T-helper 1 cell treated with Interleukin-12 subunit alpha and Interleukin-12 subunit beta and Interleukin-4 antibody, amounts not matched to agents 30 ng/mL and 1 ng/mL, for 36 hours (primary cell): ENCODE data around the gene PLCH1. TPM values are rescaled to one million over a fixed set of nuclear protein-coding genes. Genes with fewer than 3 reads are reported as not detected.

Experiments
- intact Hi-C: fragments of 100-400 bp; cut with micrococcal nuclease; formaldehyde crosslinking; loops from one replicate; pipeline ENCODE4 v1.15.1; 2024
- total RNA-seq: library from RNA; stranded (reverse); gene quantifications from 2 replicates; pipeline ENCODE4 v1.2.3, GENCODE V29; 2022

PLCH1 gene
- total RNA-seq, 1 donor from 2014 or later, result 0.88 TPM

DNA sequence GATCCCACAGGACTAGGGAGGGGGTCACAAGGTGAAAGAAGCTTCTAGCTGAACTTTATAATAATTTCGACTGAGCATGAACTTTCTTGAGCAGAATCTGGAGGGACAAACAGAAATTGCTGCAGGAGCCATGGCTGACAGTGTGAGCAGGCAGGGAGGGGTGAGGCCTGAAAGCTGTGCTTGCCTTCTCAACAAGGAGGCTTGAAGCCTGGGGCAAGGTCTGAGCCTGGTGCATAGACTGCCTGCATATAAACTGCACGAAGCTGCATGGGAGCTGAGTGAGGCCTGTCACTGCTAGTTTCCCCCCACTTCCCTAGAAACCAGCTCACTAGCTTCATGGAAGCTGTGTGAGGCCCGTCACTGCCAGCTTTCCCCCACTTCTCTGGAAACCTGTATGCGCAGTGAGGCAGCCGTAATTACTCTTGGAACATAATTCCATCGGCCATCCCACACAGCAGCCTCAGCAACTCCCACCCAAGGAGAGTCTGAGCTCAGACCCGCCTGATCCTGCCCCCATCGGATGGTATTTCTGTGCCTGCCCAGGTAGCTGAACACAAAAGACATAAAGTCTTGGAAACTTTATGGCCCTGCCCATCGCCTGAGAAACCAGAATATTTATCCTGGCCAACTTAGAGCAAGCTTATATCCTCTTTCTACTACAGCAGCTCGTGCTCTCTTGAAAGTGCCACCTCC is 136.5 kb downstream of the PLCH1 start:
- intact Hi-C loops, result no loop called here

DNA sequence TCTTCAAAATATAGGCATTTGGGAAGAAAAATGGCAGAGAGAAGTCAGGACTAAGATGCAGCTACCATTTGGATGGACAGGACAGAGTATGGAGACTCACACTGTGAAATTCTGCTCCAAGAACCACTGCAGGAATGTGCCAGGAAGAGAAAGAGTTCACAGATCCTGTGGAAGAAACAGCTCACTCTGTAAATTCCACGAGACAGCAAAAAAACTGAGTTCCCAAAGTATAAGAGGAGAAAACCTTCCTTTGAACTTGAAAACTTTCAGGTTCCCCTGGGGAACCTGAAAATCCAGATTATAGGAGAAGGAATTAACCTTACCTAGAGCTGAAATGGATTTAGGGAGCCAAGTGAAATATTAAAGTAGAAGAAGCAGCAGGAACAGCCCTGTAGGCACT is 137.1 kb downstream of the PLCH1 start:
- intact Hi-C loops, result no loop called here

DNA sequence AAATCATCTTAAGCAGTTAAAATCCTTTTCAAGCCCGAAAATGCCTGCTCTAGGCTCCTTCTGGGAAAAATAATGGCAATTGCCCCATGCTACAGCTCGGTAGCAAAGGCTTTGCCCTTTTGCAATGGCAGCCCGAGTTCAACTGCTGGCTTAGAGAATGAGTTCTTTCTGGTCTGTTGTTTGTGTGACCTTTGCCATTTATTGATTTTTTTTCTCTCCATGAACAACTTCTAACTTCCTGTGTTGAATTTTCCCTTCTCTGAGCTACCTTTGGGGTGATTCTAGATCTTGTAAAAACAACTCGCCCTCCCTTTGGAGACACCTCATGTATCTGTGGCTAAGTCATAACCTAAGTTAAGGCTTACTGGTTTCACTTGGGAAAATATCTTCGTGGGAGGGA is 139.3 kb downstream of the PLCH1 start:
- intact Hi-C loops, result no loop called here

DNA sequence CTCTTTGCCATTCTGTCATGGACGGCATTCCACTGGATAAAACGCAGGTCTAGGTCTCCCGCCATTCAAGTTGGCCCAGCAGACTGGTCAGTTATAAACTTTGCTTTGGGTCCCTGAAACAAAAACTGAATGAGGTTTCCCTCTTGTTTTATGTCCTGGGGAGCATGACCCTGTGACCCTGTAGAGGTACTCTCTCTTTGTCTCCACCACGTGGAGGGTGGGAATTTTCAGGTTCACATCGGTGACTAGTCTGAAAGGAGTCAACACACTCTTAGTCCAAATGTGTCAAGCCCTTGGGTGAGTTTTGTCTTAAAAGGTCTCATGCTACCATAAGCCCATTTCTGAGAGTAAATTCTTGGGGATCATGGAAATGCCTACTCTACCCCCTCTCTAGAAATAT is 139.9 kb downstream of the PLCH1 start:
- intact Hi-C loops, result no loop called here

DNA sequence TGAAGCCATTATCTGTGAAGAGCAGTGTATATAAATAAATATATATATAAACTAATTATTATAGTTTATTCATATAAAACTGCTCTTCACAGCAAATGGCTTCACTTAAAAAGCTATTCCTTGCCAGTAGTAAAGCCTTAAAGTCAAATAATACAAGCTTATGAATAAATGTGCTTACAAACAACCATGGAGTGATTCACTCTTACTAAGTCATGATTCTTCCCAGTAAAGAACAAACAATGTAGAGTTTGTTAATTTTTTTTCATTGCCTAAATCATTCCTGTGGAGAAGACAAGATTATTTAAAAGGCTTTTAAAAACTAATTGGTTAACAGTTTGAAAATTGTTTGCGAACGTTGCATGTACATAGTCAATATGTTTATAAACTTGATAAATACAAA is 140.7 kb downstream of the PLCH1 start:
- intact Hi-C loops, result no loop called here

DNA sequence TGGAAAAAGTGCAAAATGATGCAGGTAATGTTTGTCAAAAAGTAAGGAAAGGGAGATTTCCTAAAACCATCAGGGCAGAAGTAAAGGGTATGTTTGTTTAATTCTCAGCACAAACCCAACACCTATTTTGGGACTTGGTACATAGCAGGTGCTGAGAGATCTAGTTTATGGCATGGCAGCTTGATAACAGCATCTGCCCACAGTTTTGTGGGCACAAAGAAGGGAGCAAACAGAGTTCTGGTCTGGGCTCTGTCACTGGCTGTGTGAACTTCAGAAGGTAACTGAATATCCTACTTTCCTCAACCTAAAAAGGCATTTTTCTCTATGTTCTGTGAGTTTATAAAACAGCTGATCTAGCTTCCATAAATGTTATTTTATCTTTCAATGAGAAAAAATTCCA is 141.6 kb downstream of the PLCH1 start:
- intact Hi-C loops, result no loop called here

DNA sequence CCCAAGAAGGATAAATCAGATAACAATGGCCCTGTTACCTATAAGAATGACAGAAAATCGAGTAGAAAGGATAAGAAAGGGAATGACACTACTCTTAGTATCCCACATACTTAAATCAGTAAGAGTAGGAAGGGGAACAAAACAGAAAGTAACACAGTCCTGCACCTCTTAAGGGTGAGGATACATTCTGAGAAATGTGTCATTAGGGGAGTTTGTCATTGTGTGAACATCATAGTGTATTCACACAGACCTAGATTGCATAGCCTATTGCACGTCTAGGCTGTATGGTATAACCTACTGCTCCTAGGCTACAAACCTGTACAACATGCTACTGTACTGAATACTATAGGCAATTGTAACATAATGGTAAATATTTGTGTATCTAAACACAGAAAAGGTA is 142.6 kb downstream of the PLCH1 start:
- intact Hi-C loops, result no loop called here

DNA sequence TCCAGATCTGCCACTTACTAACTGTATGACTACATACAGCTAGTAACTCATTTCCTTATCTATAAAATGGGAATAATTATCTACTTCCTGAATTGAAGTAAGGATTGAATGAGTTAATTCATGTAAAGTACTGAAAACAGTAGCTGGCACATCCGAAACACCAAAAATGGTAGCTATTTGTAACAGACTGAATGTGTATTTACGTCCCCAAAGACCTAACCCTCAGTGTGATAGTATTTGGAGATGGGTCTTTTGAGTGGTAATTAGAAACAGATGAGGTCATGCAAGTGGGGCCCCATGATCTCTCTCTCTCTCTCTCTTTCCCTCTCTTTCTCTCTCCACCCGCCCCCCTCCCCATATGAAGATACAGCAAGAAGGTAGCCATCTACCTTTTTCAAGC is 146.2 kb downstream of the PLCH1 start:
- intact Hi-C loops, result no loop called here

DNA sequence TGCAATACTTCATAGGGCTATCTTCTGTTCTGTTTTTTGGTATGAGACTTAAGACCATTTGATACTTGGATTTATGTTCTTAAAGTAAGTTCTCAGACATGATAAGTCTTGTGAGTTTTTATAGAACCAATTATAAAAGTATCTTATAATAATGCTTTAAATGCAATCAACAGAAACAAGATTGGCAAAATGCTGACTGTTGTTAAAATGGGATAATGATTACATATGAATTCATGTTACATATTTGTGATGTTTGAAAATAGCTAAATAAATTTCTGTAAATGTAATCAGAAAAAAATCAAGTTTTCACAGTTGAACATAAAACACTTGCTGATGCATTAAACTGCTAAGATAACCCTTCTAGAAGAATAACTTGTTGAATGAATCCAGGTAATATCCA is 148.3 kb downstream of the PLCH1 start:
- intact Hi-C loops, result no loop called here

DNA sequence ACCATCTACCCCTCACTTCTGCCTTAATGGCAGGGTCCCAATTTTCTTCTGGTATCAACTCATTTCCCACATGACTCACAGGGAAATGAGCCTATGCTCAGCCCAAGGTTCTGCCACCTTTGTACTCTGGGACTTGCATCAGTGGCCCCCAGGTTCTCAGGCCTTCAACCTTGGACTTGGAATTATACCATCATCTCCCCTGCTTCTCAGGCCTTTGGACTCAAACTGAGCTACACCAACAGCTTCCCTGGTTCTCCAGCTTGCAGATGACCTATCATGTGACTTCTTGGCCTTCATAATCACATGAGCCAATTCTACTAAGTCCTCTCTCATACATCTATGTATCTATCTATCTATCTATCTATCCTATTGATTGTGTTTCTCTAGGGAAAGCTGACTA is 149.5 kb downstream of the PLCH1 start:
- intact Hi-C loops, result no loop called here

DNA sequence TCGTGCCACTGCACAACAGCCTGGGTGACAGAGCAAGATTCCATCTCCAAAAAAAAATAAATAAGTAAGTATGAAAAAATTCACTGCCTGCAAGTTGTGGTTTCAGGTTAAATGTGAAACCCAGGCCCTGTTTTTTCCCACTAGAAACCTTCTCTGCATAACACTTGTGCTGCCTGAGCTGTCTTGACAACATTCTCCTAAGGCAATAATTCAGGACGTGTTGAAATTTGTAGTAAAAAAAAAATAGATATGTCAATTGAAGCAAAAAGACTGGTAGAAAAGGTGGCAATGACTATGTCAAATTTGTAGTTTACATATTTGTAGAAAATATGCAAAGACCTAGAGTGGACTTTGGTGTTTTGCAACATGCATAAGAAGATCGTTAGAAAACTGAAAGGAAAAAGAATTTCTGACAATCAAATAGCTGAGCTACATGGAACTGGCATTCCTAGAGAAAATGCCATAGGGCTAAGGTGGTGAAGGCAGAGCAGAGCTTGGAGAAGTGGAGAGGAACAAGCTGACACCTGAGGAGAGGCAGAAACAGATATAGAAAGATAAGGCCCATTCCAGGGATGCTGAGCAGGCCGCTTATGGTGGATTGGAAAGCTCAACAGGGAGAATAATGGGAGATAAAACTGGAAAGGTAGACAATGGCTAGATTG is 150.2 kb downstream of the PLCH1 start:
- intact Hi-C loops, result no loop called here

DNA sequence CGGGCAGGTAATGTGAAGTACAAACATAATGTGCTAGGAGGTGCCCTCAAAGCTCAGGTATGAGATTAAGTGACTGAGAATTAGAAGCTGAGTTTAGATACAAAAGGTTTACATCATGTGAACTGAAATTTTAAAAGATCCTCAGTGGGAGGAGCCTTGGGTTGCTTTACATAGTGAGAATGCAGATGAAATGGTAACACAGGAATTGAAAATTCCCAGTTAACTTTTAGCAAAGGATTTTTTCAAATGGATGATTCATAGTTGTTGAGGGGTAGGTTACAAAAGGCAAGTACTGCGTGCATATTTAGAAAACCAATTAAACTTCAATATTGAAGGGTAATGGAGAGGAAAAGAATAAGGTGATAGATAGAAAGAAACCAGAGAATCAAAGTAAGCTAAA is 157.3 kb downstream of the PLCH1 start:
- intact Hi-C loops, result no loop called here

DNA sequence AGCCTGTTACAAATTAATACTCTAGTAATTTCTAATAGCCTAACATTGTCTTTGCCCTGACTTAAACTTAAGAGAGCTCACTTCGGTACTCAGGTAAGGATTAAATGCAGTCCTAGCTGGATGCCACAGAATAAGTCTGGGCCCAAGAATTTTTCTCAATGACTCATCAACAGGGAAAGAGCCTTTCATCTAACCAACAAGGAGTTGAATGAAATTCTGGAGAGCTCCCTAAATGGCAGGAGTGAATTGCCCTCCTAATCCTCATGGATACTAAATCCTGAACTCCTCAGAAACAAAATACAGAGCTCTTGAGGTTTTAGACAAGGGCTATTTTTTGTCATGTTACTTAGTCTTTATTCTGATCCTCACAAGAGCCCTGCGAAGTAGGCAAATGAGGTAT is 159.5 kb downstream of the PLCH1 start:
- intact Hi-C loops, result no loop called here

DNA sequence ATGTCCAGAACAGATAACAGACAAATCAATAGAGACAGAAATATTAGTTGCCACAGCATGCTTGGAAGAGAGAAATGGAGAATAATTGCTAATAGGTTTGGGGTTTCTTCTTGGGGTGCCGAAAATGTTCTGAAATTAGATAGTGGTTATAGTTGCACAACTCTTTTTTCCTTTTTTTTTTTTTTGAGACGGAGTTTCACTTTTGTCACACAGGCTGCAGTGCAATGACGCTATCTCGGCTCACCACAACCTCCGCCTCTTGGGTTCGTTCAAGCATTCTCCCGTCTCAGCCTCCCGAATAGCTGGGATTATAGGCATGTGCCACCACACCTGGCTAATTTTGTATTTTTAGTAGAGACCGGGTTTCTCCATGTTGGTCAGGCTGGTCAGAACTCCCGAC is 163.3 kb downstream of the PLCH1 start:
- intact Hi-C loops, result loop anchor here (2.0 kb wide), 1 partner anchor 27 kb away; no protein-coding TSS in a partner anchor

DNA sequence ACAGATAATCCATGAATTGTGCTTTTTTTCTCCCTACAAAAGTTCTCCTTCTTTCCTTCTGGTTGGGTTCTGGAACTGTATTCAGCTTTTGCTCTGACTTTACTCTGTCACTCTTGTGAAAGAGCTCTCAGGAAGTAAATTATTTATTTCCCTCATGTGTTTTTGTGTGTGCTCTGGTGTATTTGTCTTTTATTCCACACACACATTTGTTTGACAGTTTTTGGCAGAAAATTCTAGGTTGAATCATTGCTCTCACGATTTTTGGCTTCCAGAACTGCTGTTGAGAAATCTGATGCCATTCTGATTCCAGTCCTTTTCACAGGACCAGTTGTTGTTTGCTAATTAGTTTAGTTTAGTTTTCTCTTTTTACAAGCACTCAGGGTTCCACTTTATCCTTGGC is 172.8 kb downstream of the PLCH1 start:
- intact Hi-C loops, result no loop called here

DNA sequence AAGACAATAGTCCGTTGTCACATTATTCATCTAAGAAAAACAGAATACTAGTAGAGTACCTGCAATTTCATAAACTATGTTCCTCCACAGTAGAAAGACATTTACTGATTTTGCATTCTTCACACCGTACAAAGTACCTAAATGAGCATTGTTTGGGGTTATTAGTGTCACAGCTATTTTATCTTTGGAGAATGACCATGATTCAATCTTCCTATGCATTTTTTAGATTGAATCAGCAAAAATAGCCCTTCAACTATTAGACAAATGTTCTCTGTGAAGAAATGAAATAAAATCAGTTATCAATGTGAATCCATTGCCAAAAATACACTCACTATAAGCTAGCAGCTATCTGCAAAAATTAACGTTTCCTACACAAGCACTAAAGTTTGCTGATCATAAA is 176.6 kb downstream of the PLCH1 start:
- intact Hi-C loops, result no loop called here

DNA sequence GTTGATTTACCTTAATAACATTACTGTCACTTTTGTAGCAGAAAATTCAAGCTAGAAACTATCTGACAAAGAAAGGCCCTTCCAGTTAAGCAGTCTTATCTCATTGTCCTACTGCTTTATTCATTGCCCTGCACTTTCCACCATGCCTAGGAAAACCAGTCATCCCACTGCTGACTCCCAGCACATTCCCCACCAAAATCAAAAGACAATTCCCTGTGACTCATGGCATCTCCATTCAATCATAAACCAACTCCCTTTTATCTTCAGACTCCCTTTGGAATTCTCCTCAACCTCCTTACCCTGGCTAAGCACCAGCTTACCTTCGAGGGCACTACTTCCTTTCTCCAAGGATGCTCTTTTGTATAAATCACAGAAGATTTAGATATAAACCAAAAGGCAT is 184.3 kb downstream of the PLCH1 start:
- intact Hi-C loops, result no loop called here

DNA sequence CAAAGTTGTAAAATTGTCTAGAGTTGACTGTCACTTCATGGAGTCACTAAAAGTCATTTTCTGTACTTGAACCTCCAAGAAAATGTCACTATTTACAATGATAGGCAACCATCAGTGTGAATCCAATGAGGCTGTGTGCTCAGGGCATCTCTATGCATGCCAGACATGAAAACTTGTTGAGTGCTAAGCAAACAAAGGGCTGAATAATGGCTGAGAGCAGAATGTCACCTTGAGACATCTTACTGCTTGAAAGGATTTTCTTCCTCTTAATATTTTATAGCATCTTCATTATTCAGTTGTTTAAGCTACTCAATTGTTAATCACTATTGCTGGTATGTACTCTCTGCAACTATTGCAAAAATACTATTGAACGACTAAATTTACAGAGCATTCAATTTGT is 184.7 kb downstream of the PLCH1 start:
- intact Hi-C loops, result no loop called here

DNA sequence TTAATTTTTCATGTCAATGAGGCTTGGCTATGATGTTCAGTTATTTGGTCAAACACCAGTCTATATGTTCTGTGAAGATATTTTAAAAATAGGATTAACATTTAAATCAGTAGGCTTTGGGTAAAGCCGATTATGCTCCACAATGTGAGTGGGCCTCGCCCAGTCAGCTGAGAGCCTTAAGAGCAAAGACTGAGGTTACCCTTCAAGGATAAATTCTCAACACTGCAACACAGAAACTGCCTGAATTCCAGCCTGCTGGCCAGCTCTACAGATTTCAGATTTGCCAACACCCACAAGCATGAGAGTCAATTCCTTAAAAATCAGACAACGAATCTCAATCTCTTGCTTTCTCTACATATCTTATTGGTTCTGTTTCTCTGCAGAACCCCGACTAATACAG is 188.3 kb downstream of the PLCH1 start:
- intact Hi-C loops, result loop anchor here (10.0 kb wide), 1 partner anchor 318 kb away; the partner anchor contains the start of gene GMPS

DNA sequence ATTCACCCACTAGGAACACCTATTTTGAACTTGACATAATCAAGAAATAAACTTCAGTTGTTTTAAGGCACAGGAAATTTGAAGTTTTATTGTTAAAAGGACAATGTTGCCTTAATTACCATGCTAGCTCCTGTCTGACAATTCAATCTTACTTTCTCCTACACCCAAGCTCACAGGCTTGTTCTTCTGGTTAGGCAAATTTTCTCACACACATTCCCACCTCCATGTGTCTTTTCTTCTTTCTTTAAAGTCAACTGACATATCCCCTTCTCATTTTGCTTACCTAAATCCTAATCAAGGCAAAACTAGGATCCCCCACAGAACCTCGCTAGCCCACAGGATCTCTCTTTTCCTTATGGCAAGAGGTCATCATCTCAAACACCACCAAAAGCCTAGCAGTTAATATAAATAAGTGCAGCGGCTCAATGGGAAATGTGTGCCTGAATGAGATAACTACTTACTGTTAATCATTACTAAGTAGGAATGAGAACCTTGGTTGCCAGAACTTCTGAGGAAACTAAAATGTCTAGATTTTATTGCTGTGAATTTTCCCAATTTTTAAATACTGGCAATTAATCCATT is 189.3 kb downstream of the PLCH1 start:
- intact Hi-C loops, result loop anchor here (2.0 to 10.0 kb wide), 2 partner anchors 25 to 319 kb away; partner anchors contain the start of gene GMPS

DNA sequence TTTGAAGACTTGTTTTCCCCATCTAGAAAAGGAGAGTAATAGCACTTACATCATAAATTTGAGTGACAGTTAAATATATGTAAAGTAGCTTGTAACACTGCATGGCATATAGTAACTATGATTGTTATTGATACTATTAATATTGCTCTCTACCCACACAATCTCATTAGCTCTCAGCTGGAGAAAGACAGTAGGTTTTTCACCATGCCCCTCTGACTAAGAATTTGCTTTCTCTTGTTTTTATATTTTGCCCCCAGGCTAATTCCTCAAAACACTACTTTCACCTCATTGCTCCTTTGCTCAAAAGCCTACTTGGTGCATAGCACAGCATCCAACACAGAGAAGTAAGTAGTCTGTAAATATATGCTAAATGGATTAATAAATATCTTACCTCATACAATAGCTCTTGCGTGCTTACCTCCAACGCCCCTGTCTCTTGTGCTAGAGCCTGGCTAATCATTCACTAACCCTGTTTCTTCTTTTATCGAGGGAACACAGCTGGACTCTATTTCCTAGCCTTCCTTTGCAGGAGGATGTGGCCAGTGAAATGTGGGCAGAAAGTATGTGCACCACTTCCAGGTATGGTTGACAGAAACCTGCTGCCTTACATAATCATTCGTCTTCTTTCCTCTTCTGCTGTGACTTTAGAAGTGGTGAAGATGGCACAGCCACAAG is 190.0 kb downstream of the PLCH1 start:
- intact Hi-C loops, result loop anchor here (2.0 to 10.0 kb wide), 2 partner anchors 26 to 320 kb away; partner anchors contain the start of gene GMPS

DNA sequence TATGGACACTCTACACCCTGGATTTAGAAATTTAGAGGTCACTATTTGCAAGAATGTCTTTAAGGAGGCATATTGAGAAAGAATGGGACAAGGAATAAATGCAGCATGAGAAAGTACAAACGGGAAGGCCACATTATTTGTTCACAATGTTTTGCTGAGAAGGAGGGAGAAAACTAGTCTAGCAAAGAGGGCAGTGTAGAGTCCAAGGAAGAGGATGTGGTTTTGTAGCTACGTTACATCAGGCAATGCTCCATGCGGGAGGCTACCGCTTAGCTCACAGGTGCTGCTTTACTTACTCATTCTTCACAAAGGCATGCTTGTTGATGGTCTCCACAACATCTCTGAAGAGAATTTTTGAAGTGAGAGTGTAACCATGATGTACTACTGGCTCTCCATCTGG is 191.1 kb downstream of the PLCH1 start:
- intact Hi-C loops, result loop anchor here (2.0 to 10.0 kb wide), 2 partner anchors 27 to 321 kb away; partner anchors contain the start of gene GMPS
